Fibroblast of skin of right biceps (primary cell): Measurements from ENCODE around the gene E2F8.

Experiments used
- DNase-seq: peaks from one replicate; pipeline ENCODE4 v3.0.0-alpha.2; 2013

Gene E2F8

DNA sequence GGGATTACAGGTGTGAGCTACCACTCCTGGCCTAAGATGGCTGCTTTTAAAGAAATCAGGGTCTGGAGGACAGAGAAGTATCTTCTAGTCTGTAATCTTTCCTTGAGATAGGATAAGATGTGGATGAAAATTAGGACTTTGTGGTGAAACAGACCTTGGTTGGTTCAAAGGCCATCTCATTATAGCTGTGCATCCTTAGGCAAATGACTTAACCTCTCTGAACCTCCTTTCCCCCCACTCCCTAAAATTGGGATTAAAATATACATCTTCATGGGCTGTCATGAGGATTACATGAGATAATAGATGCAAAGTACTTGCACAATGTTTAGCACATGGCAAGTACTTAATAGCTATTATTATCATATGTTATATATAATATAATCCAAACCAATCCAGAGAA is 10.8 kb upstream of the E2F8 start:
- no peak for DNase-seq

DNA sequence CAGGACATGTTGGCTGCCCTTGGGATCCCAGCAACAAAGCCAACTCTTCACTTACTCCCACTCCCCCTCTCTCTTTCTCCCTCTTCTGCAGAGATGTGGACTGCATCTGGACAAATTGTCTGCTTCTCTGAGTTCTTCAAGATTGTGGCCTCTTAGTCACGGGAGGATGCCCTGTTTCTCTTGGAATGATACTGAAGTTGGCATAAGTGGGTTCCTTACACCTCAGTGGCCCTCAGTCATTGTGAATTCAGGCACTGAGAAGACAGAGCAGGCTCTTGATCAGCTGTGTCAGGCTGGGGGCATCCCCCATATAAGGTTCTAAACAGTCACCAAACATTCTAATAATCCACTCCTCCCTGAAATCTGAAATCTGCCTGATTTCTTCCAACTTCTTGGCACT is 6.1 kb upstream of the E2F8 start:
- DNase-seq, result no peak

DNA sequence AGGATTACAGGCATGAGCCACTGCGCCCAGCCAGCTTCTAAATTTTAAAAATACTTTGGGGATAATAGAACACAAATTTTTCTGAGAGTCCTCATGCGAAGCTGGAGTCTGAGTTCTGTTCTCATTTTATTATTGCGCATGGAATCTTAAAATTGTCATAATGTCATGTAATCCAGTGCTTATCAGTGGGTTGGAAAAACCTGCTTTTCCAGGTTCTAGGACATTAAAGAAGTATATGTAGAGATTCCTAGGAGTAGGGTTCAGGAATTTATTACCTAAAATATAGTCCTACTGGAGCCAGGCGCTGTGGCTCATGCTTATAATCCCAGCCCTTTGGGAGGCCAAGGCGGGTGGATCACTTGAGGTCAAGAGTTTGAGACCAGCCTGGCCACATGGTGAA is 4.6 kb upstream of the E2F8 start:
- no peak for DNase-seq

DNA sequence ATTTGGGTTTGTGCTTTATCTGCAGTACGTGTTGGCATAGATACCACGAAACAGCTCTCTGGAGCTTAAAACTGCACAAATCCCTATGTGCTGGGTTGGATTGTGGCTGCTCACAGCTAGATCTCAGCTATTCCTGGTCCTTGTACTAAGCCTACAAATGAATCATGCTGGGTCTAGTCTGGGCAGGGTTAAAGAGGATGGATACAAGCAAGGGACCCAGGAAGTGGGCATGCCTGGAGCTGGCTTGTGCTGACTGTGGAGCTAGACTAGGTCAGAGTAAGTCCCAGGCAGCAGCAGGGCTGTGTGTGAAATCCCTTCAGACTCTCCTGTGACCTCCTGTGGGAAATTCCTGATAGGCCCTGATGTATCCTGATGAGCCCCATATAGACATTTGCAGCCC is 3.9 kb upstream of the E2F8 start:
- DNase-seq, result no peak

DNA sequence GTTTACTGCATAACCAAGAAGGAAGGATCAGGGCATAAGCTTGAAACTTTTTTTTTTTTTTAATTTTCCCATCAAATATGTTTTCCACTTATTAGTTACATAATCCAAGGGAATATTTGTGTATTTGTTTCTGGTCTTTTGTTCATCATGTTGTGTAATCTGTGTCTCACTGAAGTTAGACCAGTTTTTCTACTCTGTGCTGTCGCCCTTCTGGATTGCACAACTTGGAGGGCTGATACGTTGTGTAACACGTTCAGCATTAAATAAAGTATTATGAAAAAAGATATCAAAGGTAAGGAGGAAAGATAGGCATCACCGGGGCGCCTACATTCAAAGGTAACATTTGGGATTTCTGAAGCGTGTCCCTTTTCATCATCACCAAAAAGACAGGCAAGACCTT is 3.3 kb upstream of the E2F8 start:
- DNase-seq, result no peak

DNA sequence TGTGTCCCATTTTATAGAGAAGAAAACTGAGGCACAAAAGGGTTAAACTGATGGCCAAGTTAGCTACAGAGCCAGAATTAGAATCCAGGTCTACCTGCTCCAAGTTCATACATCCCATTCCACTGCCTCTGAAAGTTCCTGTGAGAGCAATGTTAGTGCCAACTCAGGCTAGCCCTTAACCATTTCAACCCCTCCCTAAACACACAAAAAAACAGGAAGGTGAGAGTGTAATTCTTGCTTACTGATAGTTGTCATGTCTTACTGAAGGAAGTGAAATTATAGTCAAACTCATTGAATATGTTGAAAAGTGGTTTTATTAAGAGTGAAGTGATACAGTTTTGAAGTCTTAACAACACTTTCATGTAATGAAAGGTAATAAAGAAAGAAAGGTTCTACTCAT is 2.9 kb upstream of the E2F8 start:
- DNase-seq, result no peak

DNA sequence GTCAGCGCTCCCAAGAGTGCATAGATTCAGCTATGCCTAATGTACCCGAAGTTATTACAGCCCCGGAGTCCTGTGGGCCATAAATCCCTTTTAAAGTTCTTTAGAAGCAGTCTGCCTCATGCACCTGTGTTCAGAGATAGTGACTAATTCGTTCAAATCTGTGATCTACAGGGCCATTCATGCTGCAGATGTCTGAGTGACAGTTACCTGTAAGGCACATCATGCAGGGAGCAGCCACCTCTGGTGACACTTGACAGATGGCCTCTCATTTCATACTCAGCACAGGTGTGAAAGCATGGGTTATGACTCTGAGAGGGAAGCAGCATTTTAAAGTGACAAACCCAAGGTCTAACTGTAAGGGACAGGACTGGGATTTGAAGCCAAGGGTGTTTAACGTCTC is 2.4 kb upstream of the E2F8 start:
- no peak for DNase-seq

DNA sequence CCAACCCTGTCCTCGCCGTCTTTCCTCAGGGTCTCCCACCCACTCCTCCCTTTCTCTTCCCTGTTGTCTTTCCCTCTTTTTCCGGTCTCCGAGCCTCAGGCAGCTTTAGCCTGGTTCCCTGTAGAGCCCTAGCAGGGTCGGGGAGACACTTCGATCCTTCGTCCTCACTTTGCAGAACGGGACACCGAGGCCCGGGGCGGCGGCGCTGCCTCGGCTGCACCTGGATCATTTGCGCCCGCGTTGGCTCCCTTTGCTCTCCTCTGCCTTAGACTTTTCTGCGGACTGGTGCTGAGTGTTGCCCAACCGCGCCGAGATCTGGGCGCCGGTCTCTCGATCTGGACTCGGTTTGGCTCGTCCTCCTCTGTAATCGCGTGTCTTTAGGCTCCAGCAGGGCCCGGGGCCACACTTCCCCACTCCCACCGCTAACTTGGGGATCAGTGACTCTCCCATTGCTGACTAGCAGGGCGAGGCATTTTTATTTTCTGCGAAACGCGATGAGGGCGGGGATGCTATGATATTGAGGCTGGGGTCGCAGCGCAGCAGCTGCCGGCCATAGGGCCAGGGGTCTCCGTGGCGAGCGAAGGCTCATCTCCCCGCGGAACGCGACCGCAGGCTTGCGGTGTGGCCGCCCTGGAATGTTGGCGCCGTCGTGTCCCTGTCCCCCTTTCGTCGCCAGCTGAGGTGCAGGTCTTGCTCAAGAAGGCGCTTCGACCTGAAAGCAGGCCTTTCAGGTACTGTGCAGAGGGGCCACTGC is 1.6 kb upstream of the E2F8 start:
- DNase-seq, result no peak

DNA sequence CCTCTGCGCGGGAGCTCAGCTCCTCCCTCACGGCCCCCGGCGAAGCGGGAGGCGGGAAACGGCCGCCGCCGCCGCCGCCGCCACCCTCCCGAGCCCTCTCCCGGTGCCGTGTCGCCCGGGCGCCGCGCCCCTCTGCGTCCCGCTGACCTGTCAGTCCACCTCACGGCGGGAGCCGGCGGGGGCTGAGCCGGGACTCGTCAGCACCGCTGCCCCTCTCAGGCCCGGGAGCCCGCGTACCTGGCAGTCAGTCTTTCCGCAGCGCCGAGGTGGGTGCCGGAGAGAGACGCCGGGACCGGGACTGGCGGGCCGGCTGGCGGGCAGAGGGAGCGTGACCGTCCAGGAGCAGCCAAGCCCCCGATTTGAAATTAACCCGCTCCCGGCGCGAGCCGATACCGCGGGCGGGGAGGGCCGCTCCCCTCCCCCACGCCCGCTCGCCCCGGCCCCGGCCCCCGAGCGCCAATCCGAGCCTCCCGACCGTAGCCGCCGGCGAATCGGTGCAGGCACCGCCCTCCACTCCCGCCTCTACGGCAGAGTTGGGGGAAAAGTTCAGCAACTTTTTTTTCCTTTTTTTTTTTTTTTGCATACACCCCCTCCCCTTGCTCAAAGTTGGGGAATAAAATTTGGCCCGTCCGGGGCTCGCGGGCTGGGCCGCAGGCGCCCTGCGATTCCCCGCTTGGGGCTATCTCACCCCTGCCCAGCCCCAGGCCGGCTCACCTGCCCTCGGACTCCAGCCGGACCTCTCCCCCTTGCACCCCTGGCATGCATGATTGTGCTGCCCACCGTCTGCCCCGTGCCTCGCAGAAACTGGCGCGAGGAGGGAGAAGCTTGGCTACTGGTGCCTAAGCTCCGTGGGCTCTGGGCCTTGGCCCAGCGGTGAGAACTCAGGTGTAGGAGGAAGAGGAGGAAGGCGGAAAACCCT is 774 bp upstream of the E2F8 start:
- peak; percentile 53 for DNase-seq

DNA sequence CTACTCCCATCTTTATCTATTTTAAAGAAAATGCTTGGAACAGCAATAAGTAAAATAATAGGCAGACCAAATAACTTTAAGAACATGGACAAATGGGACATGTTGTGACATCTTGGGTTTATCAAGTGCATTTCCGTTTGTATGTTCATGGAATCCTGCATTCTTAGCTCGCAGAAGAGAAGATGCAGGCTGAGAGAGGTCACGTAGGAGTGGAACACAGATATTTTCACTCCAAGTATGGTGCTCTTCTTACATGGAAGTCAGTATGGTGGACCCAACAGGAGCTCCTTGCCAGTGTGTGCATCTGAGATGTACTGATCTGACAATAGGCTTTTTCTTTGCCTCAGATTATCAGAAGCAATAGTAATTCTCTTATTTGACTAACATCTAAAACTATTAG is 1.7 kb downstream of the E2F8 start:
- DNase-seq, result no peak

DNA sequence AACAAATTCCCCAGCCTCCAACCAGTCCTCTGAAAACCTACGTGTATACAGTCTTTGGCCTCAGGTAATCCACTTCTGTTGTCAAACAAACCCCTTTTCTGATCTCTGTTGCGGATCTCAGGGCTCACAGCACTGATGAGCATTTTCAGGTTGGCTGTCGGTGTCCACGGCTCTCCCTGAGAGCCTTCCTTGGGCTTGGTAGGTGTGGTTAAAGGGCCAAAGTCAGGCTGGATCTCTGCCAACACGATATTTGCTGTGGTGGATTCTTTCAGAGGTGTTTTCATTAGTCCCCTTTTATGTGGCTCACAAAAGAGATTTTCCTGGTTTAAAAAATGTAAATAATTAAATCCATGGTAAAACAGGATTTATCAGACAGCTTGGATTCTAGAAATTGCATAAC is 2.9 kb downstream of the E2F8 start:
- DNase-seq, result no peak

DNA sequence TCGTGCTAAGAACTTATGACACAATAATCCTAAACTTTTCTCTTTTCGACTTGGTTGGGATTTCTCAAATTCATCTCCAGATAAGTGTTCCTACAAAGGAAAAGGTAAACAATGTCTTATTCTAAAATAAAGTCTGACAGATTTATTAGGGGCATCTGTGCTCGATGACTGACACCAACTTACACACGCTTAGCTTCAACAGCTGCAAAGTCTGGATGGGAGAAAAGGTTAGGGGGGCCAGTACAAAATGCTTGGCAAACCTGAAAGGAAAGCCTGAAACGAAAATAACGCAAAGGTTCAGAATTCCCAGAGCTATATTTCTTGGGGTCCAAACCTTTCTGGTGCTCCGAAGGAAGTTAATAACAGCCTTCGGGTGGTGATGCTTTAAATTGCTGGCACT is 3.4 kb downstream of the E2F8 start:
- no peak for DNase-seq

DNA sequence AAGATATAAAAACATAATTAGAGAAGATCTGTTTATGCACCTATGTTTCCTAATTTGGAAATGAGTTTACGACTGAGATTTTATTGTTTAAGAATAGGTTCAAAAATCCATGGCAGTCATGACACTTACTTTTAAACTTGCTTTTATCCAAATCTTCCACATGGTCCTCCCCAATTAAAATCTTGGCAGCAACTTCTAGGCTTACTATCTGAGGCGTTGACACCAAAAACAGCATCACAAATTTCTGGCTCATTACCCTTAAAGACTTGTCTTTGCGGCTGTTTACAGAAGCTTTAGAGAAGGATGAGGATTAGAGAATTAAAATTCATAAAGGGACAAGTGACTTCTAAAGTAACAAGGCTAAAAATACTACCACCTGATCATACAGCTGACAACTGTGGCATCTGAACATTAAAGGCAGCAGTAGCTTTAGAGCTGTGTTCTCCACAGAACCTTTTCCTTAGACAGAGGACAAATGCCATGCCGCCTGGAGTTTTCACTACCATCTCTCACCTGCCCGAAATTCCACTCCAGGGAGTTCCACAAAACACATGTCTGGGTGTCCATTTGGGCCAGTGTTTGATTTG is 6.4 kb downstream of the E2F8 start:
- DNase-seq, result no peak

DNA sequence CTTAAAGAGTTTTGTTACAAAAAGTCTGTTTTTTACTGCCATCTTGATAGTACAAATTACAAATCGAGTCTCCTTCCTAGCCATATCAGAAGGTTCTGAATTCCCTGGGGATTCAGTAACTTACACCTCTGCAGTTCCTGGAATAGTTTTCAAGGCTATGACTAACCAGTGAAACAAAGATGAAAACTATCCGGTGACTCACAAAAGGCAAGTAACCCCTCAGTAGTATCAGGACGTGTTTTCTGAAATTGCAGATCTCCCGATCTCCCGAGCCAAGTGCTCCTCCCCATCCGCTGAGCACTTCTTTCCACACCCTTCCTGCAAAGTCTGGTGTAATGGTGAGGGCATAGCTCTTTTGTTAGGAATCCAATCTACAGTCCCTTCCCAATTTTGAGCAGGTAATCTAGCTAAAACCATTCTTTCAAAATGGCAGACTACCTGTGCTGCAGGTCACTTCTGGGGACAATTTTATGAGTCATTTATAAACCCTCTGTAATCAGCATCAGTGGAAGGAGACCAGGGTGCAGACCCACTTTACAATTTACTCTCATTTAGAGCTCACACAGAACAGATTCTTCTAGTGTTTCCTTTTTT is 7.7 kb downstream of the E2F8 start:
- peak; percentile 87 for DNase-seq

DNA sequence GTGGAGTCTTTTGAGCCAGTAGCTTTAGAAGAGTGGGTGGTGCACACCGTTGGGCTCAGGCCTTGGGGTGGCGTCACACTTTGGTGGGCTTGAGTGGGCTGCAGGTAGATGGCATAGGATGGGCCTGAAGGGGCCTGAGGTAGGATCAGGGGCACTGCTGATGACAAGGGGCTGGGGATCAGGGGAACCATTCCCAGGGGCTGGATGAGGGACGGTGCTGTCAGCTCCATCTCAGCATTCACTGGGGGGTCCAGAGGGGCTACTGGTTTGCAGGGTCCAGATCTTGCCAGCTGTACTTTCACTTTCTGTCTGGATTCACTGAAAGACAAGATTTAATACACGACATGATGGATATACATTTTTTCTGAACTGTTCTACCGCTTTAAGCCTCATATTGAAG is 11.1 kb downstream of the E2F8 start:
- DNase-seq, result no peak

DNA sequence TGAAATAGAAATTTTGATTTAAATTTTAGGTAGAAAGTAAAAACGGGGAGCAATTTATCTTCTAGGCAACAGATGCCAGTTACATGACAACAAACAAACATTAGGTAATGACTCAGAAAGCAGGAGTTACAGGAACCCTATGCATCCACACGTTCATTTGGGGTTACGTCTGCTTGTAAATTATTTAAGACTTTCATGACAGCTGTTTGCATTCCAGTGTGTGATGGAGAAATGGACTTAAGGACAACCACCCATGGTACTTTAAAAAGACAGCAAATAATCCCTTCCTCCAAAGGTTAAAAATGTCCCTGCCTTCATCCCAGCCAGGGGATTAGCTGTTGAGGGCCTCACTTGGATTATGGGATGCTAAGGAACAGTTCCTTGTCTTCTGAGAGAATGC is 11.8 kb downstream of the E2F8 start:
- DNase-seq, result no peak

DNA sequence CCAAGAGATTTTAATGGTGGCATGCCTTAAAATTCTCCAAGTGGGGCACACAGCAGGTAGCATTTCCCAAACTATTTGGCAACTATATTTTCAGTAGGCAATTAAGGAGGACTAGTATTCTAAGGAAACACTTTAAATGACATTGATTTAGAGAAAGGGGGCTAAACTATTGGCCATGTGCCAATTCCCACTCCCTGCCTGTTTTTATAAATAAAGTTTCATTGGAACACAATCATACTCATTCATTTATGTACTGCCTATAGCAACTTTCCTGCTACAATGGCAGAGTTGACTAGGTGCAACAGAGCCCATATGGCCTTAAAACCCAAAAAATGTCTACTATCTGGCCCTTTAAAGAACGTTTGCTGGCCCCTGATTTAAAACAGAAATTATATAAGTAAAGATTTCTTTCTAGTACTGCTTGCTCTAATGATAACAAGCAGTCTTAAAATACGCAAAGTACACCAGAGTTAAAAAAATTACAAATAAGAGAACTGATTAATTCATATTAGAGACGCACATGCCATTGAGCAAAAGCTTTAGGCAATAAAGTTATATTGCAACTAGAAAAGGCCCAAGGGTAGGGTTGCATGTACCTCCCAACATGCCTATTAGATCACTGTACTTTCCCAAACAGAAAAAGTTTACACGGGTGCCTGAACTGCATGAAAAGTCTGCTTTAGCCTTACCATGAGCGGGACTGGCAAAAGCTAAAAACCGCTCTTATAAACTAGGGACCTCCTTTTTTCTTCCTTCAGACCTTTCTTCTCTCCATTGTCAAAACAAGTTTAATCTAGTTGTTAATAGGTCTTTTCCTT is 14.2 kb downstream of the E2F8 start:
- DNase-seq, result no peak

DNA sequence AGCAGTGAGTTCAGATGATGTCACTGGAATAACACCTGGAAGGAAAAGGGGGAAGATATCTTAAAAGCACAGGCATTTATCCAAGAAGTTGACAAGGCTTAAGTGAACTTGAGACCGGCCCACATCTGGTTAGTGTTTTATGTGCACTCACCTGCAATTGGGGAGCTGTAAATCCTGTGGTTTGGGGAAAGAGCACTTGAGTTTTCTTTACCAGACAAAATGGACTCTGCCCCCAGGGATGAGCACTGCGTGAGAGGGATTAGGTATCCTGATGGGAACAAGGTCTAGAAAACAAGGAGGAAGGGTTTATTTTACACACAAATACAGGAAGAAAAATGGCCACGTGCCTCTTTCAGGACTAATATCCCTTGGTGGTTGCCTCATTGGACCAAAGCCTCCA is 15.2 kb downstream of the E2F8 start:
- no peak for DNase-seq

DNA sequence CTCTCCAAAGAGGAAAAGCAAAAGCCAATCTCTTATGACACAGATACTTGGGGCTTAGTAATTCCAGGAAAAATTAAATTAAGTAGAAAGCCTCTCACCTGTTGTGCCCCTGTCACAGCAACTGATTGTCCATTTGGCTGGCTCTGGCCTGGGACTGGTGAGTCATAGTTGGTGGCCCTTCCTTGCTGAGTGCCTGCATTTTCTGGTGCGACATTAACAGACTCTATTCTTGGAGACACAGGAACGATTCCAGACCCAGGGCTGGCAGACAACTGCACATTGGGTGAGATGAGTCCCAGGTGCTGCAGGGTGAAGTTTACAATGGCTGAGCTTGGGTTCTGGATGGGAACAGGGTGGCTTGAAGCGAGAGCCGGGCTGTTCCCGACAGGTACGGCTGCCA is 15.6 kb downstream of the E2F8 start:
- no peak for DNase-seq

DNA sequence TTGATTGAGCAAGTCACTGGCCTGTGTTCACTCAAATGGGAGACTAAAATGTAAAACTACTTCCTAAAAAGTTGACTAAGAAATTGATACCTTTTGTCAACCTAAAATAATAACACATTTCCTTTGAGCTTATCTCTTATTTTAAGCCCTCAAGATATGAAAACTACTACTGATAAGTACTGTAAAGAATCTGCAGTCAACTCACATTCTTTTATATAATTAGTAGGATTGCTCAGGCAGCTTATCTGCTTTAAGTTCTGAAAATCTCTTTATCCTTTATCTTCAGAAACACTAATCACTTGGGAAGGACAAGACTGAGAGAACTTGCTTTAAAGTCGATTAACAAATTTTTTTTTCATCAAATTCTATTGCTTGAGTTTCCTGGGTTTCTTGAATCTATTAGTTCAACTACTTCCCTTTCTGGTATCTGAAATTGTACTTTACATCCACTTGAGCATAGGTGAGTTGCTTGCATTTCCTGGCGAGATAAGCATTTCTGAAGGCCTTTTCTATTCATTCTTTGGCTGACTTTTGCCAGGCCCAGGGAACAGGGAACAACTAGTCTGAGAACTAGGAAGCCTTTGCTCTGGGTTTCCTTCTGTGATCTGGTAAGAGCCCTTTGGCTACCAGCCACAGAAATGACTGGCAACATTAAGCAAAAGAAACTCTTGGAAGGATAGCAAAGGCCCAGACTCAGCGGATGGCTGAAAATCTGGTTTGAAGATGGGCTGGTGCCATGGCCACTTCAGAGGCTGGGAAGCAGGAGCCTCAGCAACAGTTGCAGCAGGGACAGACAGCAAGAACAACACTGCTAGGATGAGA is 19.6 kb downstream of the E2F8 start:
- DNase-seq, result no peak

DNA sequence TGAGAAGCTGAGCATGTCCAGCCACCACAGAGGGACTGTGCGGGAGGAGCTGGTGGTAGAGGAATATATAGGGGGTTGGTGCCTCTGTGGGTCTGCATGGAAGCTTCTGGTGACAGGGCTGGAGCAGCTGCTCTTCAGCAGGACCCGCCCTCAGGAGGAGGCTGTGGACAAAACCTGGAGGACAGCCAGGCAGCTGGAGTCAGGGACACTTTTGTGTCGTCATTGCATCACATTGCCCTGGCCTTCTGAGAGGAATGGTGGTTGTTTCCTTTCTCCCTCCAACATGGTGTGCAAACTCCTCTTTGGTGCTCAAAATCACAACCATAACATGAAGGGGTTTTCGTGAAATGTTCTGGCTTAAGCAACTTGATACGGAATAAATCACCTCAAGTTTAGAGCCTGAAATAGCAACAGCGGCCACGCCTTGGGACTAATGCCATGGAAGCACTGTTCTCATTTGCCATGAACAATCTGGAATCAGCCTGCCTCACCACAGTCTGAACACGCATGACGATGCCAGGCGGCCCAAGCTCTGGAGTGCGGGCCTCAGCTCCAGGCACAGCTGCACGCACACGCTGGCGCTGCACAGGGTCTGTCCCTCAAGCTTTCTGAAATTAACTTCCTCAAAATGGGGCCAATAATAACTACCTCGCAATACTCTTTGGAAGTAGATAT is 21.8 kb downstream of the E2F8 start:
- no peak for DNase-seq
